ENCODE measurements around the gene PPFIA4.

DNA sequence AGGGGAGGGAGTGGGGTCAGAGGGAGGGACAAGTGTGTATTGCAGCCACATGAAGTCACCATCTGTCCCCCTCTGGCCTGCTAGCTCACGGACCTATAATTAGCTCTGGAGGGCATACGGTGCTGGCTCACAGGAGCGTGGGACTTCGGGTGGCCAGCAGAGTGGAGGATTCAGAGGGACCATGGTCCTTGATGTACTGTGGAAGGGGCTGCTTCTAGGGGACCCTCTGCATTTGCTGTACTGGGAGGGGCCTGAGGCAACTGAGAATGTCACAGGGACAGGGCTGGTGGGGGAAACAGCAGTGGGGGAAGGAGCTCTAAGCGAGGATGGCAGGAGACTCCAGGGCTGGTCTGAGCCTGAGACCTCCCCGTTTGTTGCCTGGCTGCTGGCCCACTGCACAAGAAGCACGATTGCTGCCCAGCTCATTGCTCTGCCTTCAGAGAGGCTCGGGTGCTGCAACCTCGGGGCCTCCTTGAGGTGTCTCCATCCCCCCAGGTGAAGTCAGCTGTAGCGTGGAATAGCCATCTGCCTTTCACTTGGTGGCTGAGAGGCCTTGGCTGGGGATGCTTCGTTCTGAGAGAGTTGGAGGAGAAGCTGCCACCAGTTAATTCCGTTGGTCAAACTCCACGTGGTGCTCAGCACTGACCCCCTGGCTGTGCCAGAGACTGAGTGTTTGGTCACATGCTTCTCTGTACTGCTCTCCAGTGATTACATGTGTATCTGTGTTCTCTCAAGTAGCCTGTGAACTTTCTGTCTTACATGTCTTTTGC is 2.7 kb downstream of the PPFIA4 start:
- TF ChIP-seq, protein P1, sequence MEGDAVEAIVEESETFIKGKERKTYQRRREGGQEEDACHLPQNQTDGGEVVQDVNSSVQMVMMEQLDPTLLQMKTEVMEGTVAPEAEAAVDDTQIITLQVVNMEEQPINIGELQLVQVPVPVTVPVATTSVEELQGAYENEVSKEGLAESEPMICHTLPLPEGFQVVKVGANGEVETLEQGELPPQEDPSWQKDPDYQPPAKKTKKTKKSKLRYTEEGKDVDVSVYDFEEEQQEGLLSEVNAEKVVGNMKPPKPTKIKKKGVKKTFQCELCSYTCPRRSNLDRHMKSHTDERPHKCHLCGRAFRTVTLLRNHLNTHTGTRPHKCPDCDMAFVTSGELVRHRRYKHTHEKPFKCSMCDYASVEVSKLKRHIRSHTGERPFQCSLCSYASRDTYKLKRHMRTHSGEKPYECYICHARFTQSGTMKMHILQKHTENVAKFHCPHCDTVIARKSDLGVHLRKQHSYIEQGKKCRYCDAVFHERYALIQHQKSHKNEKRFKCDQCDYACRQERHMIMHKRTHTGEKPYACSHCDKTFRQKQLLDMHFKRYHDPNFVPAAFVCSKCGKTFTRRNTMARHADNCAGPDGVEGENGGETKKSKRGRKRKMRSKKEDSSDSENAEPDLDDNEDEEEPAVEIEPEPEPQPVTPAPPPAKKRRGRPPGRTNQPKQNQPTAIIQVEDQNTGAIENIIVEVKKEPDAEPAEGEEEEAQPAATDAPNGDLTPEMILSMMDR (IDR thresholded peaks at IDR 0.05; ENCODE audit: extremely low read depth in 1 of 2, insufficient read depth in 1 of 2, low read depth in 1 of 2, low read length in 2 of 2), result no peak
- TF ChIP-seq EZH2 (IDR thresholded peaks at IDR 0.05; ENCODE audit: borderline replicate concordance, low read depth, low read length, severe bottlenecking) (no peak), POLR2A (IDR thresholded peaks at IDR 0.05; ENCODE audit: low read depth, low read length) (no peak)
- TF ChIP-seq, protein P2, sequence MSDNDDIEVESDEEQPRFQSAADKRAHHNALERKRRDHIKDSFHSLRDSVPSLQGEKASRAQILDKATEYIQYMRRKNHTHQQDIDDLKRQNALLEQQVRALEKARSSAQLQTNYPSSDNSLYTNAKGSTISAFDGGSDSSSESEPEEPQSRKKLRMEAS (IDR thresholded peaks at IDR 0.05; ENCODE audit: insufficient read depth, insufficient read length), result no peak

Data from endothelial cell of umbilical vein (primary cell).